HepG2 (cell line): ENCODE measurements around the gene SMARCA2. TPM values are rescaled to one million over a fixed set of nuclear protein-coding genes. Genes with fewer than 3 reads are reported as not detected.

Experiments
- ELF1 ChIP-seq: sonication (generic); formaldehyde crosslinking; IDR thresholded peaks from 2 replicates; pipeline ENCODE4 v1.4.0; 2020; ENCODE audit warnings: missing genetic modification reagents
- HDAC2 ChIP-seq: sonication (generic); formaldehyde crosslinking; IDR thresholded peaks from 2 replicates; pipeline ENCODE4 v1.4.0; 2020; ENCODE audit warnings: missing genetic modification reagents
- HNRNPL ChIP-seq: fragments of 200-400 bp; formaldehyde crosslinking; IDR thresholded peaks from 2 replicates; pipeline ENCODE4 v1.6.1; 2017; ENCODE audit warnings: mild to moderate bottlenecking, low read depth, low read length
- HNRNPLL ChIP-seq: fragments of 200-400 bp; formaldehyde crosslinking; IDR thresholded peaks from 2 replicates; pipeline ENCODE4 v1.6.1; 2017; ENCODE audit warnings: mild to moderate bottlenecking, low read depth, low read length; ENCODE audit not compliant: poor library complexity, severe bottlenecking
- KLF6 ChIP-seq: IDR thresholded peaks from 2 replicates; pipeline ENCODE4 v1.8.0; 2016; ENCODE audit warnings: missing biosample characterization, missing genetic modification reagents
- SKI ChIP-seq: fragments of 450-650 bp; IDR thresholded peaks from one replicate; pipeline ENCODE4 v1.6.1; 2018; ENCODE audit warnings: mild to moderate bottlenecking; ENCODE audit not compliant: partially characterized antibody
- SNAI1 ChIP-seq: sonication (generic); formaldehyde crosslinking; IDR thresholded peaks from 2 replicates; pipeline ENCODE4 v1.5.0; 2020; ENCODE audit warnings: mild to moderate bottlenecking, missing genetic modification reagents, borderline replicate concordance
- ZNF350 ChIP-seq: sonication (generic); formaldehyde crosslinking; IDR thresholded peaks from 2 replicates; pipeline ENCODE4 v1.4.0; 2020; ENCODE audit warnings: mild to moderate bottlenecking, low read depth, missing genetic modification reagents, borderline replicate concordance
- ZNF451 ChIP-seq: sonication (generic); formaldehyde crosslinking; IDR thresholded peaks from 2 replicates; pipeline ENCODE4 v1.5.0; 2020; ENCODE audit warnings: mild to moderate bottlenecking, missing genetic modification reagents
- polyA plus RNA-seq, 8 experiments: library from polyadenylated mRNA; depleted of rRNA in 3 of 8; stranded (reverse) in 7 of 8; unstranded in 1 of 8; fragments of >200 nt; fragmentation: Illumina TruSeq in 4 of 8; extraction: Trizol in 4 of 8; gene quantifications; 2 replicates each; pipeline versions ENCODE4 v1.2.1 to v1.2.3, GENCODE V29; 2011 to 2016; ENCODE audit warnings: low read depth in 4 of 8, missing spikeins in 1 of 8, mixed read lengths in 1 of 8; ENCODE audit not compliant: insufficient read depth in 1 of 8
- total RNA-seq, 5 experiments: library from RNA; depleted of rRNA; stranded (reverse); fragments of >200 nt; fragmentation: Illumina TruSeq; extraction: Trizol; gene quantifications; 2 replicates each; pipeline ENCODE4 v1.2.3, GENCODE V29; 2016; ENCODE audit warnings: low read depth in 1 of 5
- TF ChIP-seq, protein P1 (sequence below): sonication (generic); formaldehyde crosslinking; IDR thresholded peaks from 2 replicates; pipeline ENCODE4 v1.4.0; 2020; ENCODE audit warnings: missing genetic modification reagents
- TF ChIP-seq, protein P2 (sequence below): sonication (generic); formaldehyde crosslinking; IDR thresholded peaks from 2 replicates; pipeline ENCODE4 v1.5.0; 2020; ENCODE audit warnings: mild to moderate bottlenecking, missing genetic modification reagents
- TF ChIP-seq, protein P3 (sequence below): sonication (generic); formaldehyde crosslinking; IDR thresholded peaks from one replicate; pipeline ENCODE4 v1.5.1; 2020; ENCODE audit warnings: mild to moderate bottlenecking, missing genetic modification reagents; ENCODE audit errors: not compliant biosample characterization
- TF ChIP-seq, protein P4 (sequence below): sonication (generic); formaldehyde crosslinking; IDR thresholded peaks from 2 replicates; pipeline ENCODE4 v1.5.0; 2020; ENCODE audit warnings: missing genetic modification reagents

Gene SMARCA2
- total and polyA plus RNA-seq, 2 of the 13 experiments (the other 11 are each of a cell fraction or from before 2014, with no cell fraction given), result 22.5 to 23.7 TPM

DNA sequence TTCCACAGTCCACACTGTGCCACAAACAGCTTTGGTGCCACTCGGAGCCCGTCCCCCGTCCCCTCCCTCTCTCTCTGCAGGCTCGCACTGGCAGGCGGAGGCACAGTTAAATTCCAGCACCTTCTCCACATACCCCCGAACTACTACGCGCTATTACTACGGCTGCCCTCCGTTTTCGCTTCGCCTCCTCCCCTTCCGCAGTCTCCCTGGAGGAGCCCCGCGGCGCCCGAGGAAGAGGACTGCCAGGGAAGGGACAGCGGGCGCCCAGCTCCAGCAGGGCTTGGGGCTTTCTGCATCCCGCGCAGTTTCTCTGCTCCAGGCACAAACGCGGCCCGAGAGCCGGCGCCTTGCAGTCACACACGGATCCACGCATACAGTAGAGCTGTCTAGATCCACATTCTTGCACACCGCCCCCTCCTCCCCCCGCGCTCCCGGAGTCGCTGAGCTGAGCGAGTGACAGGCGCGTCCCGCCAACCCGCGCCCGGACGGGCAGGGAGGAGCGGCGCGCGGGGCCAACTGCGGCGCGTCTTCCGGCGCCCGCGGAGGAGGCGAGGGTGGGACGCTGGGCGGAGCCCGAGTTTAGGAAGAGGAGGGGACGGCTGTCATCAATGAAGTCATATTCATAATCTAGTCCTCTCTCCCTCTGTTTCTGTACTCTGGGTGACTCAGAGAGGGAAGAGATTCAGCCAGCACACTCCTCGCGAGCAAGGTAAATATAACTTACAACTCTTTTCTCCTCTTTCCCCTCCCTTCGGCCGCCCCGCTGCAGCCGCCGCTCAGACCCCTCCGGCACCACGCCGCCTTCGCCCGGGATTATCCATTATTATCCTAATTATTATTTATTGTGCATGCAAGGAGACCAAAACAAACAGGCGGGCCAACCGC is at the start of gene SMARCA2 (continued):
- TF ChIP-seq ZNF451 (CRISPR knock-in tag), result peak; percentile 57; the same call in 1 of the 2 replicates
- TF ChIP-seq, protein P1, sequence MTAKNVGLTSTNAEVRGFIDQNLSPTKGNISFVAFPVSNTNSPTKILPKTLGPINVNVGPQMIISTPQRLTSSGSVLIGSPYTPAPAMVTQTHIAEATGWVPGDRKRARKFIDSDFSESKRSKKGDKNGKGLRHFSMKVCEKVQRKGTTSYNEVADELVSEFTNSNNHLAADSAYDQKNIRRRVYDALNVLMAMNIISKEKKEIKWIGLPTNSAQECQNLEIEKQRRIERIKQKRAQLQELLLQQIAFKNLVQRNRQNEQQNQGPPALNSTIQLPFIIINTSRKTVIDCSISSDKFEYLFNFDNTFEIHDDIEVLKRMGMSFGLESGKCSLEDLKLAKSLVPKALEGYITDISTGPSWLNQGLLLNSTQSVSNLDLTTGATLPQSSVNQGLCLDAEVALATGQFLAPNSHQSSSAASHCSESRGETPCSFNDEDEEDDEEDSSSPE (CRISPR knock-in tag), result peak; percentile 73
- TF ChIP-seq ZNF350 (CRISPR knock-in tag), result peak; percentile 42; the same call in 1 of the 2 replicates
- TF ChIP-seq SNAI1 (CRISPR knock-in tag), result no peak
- TF ChIP-seq HNRNPL, result peak; percentile 57; the same call in 1 of the 2 replicates
- TF ChIP-seq SKI, result peak; percentile 48
- TF ChIP-seq, protein P2, sequence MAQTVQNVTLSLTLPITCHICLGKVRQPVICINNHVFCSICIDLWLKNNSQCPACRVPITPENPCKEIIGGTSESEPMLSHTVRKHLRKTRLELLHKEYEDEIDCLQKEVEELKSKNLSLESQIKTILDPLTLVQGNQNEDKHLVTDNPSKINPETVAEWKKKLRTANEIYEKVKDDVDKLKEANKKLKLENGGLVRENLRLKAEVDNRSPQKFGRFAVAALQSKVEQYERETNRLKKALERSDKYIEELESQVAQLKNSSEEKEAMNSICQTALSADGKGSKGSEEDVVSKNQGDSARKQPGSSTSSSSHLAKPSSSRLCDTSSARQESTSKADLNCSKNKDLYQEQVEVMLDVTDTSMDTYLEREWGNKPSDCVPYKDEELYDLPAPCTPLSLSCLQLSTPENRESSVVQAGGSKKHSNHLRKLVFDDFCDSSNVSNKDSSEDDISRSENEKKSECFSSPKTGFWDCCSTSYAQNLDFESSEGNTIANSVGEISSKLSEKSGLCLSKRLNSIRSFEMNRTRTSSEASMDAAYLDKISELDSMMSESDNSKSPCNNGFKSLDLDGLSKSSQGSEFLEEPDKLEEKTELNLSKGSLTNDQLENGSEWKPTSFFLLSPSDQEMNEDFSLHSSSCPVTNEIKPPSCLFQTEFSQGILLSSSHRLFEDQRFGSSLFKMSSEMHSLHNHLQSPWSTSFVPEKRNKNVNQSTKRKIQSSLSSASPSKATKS (CRISPR knock-in tag), result 0 out of 2 replicates have a peak, but pooled peaks have one; percentile 34
- TF ChIP-seq HDAC2, result peak; percentile 59
- TF ChIP-seq, protein P3, sequence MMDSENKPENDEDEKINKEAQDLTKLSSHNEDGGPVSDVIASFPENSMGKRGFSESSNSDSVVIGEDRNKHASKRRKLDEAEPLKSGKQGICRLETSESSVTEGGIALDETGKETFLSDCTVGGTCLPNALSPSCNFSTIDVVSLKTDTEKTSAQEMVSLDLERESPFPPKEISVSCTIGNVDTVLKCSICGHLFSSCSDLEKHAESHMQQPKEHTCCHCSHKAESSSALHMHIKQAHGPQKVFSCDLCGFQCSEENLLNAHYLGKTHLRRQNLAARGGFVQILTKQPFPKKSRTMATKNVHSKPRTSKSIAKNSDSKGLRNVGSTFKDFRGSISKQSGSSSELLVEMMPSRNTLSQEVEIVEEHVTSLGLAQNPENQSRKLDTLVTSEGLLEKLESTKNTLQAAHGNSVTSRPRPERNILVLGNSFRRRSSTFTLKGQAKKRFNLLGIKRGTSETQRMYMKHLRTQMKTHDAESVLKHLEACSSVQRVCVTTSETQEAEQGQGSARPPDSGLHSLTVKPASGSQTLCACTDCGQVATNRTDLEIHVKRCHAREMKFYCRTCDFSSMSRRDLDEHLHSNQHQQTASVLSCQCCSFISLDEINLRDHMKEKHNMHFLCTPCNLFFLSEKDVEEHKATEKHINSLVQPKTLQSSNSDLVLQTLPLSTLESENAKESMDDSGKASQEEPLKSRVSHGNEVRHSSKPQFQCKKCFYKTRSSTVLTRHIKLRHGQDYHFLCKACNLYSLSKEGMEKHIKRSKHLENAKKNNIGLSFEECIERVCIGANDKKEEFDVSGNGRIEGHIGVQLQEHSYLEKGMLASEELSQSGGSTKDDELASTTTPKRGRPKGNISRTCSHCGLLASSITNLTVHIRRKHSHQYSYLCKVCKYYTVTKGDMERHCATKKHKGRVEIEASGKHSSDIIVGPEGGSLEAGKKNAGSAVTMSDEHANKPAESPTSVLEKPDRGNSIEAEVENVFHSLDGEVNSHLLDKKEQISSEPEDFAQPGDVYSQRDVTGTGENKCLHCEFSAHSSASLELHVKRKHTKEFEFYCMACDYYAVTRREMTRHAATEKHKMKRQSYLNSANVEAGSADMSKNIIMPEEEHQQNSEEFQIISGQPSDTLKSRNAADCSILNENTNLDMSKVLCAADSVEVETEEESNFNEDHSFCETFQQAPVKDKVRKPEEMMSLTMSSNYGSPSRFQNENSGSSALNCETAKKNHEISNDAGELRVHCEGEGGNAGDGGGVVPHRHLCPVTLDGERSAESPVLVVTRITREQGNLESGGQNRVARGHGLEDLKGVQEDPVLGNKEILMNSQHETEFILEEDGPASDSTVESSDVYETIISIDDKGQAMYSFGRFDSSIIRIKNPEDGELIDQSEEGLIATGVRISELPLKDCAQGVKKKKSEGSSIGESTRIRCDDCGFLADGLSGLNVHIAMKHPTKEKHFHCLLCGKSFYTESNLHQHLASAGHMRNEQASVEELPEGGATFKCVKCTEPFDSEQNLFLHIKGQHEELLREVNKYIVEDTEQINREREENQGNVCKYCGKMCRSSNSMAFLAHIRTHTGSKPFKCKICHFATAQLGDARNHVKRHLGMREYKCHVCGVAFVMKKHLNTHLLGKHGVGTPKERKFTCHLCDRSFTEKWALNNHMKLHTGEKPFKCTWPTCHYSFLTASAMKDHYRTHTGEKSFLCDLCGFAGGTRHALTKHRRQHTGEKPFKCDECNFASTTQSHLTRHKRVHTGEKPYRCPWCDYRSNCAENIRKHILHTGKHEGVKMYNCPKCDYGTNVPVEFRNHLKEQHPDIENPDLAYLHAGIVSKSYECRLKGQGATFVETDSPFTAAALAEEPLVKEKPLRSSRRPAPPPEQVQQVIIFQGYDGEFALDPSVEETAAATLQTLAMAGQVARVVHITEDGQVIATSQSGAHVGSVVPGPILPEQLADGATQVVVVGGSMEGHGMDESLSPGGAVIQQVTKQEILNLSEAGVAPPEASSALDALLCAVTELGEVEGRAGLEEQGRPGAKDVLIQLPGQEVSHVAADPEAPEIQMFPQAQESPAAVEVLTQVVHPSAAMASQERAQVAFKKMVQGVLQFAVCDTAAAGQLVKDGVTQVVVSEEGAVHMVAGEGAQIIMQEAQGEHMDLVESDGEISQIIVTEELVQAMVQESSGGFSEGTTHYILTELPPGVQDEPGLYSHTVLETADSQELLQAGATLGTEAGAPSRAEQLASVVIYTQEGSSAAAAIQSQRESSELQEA (CRISPR knock-in tag), result peak; percentile 26
- TF ChIP-seq KLF6 (CRISPR knock-in tag), result 0 out of 2 replicates have a peak, but pooled peaks have one; percentile 61
- peak; percentile 97 for TF ChIP-seq HNRNPLL
- peak; percentile 38 for TF ChIP-seq ELF1 (CRISPR knock-in tag)
- TF ChIP-seq, protein P4, sequence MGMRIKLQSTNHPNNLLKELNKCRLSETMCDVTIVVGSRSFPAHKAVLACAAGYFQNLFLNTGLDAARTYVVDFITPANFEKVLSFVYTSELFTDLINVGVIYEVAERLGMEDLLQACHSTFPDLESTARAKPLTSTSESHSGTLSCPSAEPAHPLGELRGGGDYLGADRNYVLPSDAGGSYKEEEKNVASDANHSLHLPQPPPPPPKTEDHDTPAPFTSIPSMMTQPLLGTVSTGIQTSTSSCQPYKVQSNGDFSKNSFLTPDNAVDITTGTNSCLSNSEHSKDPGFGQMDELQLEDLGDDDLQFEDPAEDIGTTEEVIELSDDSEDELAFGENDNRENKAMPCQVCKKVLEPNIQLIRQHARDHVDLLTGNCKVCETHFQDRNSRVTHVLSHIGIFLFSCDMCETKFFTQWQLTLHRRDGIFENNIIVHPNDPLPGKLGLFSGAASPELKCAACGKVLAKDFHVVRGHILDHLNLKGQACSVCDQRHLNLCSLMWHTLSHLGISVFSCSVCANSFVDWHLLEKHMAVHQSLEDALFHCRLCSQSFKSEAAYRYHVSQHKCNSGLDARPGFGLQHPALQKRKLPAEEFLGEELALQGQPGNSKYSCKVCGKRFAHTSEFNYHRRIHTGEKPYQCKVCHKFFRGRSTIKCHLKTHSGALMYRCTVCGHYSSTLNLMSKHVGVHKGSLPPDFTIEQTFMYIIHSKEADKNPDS, result no peak
